ENCODE results near the gene SVOP.
"Not testable (repeated sequence)": the region's sequence is repeated elsewhere in the genome, so short reads cannot be mapped to it uniquely, and the experiment has no call there.

The SVOP gene

GRCh38 chr12:109020796-109021380, at the start of gene SVOP:
SVOP (minus strand) TSS chr12:109021068; CDS start chr12:109020868, 200 bp downstream.
- DNase-seq, result peak; percentile 87

DNA sequence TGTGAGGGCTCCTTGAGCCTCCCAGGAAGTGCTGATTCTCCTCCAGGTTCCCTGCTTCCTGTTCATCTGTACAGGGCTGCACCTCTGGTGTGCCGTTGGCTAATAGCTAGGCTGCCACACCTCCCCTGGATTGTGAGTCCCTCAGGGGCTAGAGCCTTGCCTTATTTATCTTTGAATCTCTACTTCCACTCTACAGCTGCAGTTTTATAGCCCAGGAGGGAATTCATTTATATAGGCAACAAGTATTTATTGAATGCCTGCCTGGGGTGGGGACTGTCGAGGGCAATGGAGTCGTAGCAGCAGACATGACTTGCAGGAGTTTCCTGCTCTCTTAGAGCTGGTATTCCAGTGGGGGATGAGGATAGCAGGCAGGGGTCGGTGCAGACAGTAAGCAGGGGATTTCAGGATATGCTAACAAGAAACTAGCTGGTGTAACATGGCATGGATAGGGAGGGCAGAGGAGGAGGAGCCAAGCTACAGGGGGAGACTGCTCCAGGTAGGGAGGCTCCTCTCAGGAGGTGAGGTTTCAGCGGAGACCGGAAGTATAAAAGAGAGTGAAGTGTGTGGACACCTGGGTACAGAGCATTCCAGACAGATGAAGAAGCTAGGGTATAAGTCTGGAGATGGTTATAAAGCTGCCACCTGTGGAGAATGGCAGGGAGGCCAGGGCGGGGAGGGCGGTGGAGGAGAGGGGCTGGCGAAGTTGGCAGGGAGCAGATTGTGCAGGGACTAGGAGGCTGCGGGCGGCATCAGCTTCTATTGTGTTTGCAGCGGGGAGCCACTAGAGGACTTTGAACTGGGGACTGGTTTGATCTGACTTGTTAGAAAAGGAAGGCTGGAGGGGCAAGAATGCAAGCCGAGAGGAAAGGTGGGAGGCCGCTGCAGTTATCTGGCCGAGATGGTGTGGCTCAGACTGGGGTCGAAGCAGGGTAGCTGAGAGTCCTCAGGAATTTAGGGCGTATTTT, 48.7 kb upstream of the SVOP start:
- DNase-seq, result no peak

DNA sequence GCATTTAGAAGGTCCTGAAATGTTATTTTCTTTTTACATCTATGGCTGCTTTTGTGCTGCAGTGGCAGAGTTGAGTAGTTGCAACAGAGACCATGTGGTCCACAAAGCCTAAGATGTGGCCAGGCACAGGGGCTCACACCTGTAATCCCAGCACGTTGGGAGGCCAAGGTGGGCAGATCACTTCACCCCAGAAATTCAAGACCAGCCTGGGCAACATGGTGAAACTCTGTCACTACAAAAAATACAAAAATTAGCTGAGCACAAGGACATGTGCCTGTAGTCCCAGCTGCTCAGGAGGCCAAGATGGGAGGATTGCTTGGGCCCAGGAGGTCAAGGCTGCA, 45.0 kb upstream of the SVOP start:
- no peak for DNase-seq

- DNase-seq, result no peak
Measured at GRCh38 chr12:109065154-109065852, 44.4 kb upstream of the SVOP start.

- no peak for DNase-seq
Measured at GRCh38 chr12:109064143-109064542, 43.3 kb upstream of the SVOP start.

DNA sequence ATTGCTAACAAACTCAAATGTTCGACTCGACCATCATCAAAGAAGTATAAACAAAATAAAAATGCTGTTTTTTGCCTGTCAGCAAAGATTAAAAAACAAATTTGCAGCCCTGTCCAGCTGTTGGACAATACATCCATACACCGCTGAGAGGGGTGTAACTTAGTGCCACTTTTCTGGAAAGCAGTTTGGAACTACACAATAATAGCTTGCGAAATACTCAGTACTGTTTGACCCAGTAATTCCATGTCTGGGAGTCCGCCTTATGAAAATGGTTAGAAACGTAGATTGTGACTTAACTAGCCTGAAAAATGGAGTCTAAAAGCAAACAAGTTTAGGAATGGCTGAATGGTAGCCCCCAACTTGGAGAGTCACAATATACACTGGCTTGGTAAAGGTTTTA, 37.9 kb upstream of the SVOP start:
- no peak for DNase-seq

DNA sequence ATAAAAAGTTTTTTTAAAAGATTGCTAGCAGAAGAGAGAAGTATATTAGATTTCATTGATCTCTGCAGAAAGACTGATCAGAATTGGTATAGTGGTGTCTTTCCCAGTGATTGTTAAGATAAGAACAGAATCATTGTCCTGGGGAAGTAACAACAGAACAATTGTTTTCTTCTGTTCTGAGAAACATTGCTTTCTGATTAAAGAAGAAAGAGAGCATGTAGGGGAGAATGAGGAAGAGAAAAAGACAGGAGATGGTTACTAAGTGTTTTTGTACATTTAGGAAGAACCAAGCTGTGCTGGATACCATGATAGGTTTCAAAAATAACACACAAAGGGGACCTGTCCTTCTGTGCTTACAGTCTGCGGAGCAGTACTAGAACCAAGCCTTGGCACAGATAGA, 36.5 kb upstream of the SVOP start:
- no peak for DNase-seq

DNA sequence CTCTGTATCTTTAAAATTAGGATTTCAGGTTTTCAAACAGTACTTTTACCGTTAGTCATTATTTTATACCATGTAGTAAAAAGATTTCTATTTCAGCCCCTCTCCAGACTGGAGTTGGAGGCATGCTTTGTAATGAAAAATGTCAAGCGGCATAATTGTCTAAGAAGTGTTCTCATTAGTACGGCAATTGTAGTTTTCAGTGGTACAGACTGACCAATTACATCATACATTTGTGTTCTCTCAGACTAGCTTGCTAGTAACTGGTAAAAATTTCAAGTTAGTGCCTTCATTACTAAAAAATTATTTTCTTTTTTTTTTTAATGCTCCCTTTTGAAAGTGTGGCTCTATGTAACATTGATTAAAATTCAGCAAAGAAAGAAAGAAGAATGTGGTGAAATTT, 36.0 kb upstream of the SVOP start:
- DNase-seq, result no peak

- DNase-seq, result no peak
Measured at GRCh38 chr12:109054520-109054919, 33.7 kb upstream of the SVOP start.

- not testable (repeated sequence) for DNase-seq
Measured at GRCh38 chr12:109054124-109054513, 33.3 kb upstream of the SVOP start.

GRCh38 chr12:109053382-109054123, 32.7 kb upstream of the SVOP start:
- DNase-seq, result no peak

DNA sequence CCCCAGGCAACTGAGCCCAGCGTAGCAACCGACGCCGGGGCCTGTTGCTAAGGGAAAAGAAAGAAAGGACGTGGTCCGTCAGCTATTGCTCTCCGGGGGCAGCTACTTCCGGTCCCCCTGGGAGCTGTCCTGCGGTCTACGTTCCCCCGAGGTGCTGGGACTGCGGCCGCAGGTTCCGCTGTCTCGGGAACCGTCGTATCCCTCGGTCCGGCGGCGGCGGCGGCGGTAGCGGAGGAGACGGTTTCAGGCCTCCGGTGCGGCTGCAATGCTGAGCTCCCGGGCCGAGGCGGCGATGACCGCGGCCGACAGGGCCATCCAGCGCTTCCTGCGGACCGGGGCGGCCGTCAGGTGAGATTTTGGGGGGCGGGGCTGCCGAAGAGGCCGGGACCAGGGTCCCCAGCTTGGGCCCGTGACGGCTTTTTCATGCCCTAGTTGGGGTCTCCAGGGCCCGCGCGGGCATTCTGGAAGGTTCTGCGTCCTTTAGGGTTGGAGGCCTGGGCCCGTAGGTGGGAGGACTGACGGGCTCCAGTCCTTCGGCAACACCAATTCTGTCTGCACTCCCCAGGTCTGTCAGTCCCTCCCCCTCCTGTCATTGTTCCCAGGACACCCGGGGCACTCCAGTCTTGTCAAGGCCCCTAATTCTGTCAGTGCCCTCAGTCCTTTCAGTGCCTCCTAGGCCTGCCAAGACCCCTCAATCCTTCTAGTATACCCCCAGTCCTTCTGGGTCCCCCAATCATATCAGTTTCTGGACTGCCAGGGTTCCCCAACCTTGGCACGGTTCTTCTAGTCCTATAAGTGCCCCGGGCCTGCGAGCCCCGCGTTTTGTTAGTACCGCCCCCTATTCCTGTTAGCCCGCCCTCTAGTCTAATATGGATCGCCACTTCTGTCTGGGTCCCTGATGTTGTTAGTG, 31.8 kb upstream of the SVOP start, which contains the start of gene USP30:
Gene USP30 (plus strand): TSS at position 163 of the 910 bp plus-strand sequence. CDS start 103 bp downstream, at position 266.
- peak; percentile 88 for DNase-seq

DNA sequence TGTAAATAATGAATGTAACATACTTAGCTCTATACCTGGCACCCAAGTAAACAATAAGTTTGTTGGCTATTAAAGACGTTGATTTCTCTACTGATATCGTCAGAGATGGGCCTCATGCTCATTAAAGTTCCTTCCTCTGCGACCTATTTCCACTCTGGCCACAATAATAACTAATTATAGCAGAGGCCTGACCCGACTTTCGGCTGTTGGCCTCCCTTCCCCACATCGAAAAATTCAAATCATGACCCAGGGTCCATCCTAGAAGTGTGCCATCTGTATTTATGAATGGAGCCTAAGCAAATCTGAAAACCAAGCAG, 31.2 kb upstream of the SVOP start:
- no peak for DNase-seq

DNA sequence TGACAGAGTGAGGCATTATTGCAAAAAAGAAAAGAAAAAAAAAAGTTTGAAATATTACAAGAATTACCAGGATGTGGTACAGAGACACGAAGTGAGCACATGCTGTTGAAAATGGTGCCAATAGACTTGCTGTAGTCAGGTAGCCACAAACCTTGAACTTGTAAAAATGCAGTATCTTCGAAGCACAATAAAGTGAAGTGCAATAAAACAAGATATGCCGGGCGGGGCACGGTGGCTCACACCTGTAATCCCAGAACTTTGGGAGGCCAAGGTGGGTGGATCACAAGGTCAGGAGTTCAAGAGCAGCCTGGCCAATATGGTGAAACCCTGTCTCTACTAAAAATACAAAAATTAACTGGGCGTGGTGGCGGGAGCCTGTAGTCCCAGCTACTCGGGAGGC, 28.9 kb upstream of the SVOP start:
- DNase-seq, result not testable (repeated sequence)

GRCh38 chr12:109048706-109049105, 27.8 kb upstream of the SVOP start:
- DNase-seq, result not testable (repeated sequence)

DNA sequence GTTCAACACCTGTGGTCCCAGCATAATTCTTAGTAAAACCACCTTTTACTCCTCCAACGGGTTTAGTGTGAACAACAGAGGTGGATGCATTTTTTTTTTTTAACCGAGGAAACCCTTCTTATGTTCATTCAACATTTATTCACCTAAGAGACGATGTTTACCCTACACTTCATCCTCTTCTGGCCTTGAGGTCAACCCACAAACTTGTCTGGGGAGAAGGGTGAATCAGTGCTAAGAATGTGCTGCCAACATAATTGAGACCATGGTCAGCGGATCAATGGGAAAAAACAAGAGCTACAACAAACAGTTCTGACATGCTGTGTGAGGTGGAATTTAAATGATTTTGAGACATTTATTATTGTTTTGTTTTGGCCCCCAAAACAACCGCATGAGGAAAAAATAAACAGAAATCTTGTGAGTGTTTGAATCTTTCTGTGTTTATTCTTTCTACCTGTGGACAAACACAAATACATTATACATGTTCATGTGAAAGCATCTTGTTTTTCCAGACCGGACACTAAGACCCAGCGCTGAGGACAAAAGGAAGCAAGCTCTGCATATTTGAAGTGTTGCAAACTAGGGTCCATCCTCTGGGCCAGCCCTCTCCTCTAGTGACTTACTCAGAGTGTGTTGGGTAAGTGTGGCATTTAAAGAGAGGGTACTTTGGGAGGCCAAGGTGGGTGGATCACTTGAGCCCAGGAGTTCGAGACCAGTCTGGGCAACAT, 26.4 kb upstream of the SVOP start:
- no peak for DNase-seq

GRCh38 chr12:109044241-109044640, 23.4 kb upstream of the SVOP start:
- no peak for DNase-seq

DNA sequence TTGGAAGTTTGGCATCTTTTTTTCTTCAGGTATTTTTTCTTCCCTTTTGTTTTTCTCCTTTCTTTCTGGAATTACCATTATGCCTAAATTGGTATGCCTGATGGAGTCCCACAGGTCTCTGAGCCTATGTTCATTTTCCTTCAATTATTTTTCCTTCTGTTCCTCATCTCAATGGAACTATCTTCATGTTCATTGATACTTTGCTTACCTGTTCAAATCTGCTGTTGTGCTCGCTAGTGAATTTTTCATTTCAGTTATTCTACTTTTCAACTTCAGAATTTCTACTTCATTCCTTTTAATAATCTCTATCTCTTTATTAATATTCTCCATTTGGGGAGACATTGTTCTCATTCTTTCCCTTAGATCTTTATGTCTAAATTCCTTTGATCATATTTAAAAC, 16.1 kb upstream of the SVOP start:
- no peak for DNase-seq

DNA sequence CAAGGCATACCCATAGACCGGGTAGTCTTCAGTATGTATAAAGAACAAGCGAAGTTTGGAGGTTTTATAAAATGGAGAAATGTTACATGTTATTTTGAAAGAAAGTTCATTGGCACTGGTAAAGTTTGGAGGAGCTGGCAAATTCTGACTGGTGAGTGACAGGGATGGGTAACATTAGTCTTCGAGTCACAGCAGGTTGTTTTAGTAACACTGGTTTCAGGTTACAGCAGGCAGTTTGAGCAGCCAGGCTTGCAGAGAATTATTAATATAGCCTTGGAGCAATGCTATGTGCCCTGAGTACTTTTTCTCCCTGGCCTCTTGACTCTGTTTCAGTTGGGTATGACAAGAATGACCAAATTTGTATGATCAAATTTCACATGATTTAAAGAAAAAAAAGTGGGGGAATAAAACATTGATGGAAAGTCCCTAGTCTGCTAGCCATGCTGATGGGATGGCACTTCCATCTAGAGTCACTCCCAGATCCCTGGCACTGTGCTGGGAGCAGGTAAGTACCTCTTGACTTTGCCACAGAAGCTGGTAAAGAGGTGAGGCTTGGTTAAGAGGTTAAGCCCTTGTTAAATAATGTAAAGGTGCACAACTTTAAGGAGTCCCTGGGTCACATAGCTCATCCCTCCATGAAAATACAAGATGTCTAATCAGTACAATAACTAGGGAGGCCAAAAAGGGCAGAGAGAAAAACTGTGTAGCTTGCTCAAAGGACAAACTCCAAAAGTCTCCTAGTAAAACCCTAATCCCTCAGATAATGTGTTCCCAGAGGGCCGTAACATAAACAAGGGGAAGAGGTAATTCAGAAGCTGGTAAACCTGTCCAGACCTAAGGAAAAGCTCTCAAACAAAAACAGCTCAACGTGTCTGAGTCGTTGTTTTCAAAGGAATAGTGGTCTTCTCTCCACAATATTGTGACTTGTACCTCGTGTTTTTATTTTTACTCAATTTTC, 12.7 kb upstream of the SVOP start:
- no peak for DNase-seq

- no peak for DNase-seq
Measured at GRCh38 chr12:109029411-109029810, 8.5 kb upstream of the SVOP start.

Data from left hindlimb (tissue), 1 donor.